GM18519 (cell line): ENCODE data around the gene SLC25A3.
A peak's percentile ranks its signal among the peaks of the same experiment; 100 is the strongest.
"Not testable (repeated sequence)": the region's sequence is repeated elsewhere in the genome, so short reads cannot be mapped to it uniquely, and the experiment has no call there.

Experiments
- ATAC-seq: cut with Tn5 transposase; IDR thresholded peaks from one replicate; pipeline ENCODE4 v1.9.1; 2021; ENCODE audit warnings: mild to moderate bottlenecking, moderate library complexity; ENCODE audit not compliant: unreplicated experiment, low FRiP score

Gene SLC25A3

GRCh38 chr12:98593351-98594049 is at the start of gene SLC25A3:
TSS of gene SLC25A3 (plus strand) at chr12:98593686. CDS start at chr12:98593979, 293 bp downstream.
- ATAC-seq: peak; percentile 99

DNA sequence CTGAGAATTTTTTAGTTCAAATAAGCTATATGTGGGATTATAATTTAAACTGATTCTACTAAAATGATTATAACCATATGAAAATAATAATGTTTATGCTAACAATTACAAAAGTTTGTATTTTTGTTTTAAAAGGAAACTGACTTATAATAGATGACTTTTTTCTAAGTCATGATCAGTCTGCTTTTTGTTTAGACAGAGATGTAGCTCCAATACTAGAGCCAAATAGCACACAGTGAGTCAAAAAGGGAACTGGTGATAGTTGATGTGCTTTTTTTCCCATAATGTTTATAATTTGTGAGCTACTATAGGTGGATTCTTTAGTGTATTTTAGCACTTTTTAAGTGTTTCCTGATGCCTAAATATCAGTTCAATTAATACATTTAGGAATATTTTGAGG is 49.8 kb upstream of the SLC25A3 start:
- ATAC-seq: no peak

GRCh38 chr12:98544751-98545150 is 48.7 kb upstream of the SLC25A3 start:
- no peak for ATAC-seq

DNA sequence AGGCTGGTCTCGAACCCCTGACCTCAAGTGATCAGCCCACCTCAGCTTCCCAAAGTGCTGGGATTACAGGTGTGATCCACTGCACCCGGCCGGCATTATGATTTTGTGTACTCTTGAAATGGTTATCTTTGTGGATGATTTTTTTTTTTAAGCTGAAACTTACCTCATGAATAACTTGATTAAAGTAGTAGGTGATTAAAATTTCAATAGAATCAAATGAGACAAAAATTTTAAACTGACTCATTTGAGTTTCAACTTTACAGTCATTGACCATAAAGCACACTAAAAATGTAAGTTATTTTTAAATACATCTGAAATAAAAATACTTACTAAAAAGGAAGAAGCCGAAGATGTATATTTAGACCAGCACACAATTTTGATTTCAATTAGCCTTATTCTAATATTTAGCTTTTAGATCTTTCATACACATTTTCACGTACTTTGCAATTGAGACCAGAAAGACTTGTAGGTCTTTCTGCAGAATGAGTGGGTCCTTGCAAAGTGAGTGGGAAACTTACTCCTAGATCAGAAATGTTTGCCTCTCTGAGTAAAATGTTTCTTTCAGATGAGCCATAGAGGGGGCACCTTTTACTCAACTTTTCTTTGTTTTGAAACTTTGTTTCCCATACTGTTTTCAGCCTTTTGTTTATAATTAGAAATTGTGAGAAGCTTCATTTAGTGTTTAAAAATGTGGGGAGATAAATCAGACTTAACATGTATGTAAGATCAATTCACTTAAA is 43.9 kb upstream of the SLC25A3 start:
- no peak for ATAC-seq

DNA sequence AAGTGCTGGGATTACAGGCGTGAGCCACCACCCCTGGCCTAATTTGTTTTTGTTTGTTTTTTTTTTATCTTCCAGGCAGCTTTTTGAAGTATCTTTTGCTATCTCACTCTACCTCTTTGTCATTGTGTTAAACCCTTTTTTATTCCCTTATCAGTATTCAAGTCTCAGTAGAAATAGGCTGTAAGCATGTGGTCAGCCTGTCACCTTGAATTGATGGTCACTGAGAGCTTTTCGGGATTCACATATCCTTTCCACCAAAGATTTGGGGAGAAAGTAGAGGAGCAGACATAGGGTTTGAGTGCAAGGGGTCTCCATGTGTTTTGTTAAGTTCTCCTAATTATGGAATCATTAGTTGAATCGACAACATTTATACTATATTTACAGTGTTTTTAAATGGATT is 41.7 kb upstream of the SLC25A3 start:
- ATAC-seq: no peak

GRCh38 chr12:98558097-98558496 is 35.4 kb upstream of the SLC25A3 start:
- not testable (repeated sequence) for ATAC-seq

- no peak for ATAC-seq
Observed at GRCh38 chr12:98559666-98560065, 33.8 kb upstream of the SLC25A3 start.

DNA sequence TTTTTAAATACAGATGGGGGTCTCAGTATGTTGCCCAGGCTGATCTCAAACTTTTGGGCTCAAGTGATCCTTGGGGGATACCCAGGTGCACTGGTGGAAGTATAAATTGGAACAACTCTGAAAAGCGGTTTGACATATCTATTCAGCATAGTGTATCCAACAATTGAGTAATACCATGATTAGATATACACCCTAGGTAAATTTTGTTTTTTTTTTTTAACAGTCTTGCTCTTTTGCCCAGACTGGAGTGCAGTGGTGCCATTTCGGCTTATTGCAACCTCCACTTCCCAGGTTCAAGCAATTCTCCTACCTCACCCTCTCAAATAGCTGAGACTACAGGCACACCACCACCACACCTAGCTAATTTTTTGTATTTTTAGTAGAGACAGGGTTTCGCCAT is 31.6 kb upstream of the SLC25A3 start:
- no peak for ATAC-seq

GRCh38 chr12:98572010-98572409 is 21.5 kb upstream of the SLC25A3 start:
- ATAC-seq: no peak

DNA sequence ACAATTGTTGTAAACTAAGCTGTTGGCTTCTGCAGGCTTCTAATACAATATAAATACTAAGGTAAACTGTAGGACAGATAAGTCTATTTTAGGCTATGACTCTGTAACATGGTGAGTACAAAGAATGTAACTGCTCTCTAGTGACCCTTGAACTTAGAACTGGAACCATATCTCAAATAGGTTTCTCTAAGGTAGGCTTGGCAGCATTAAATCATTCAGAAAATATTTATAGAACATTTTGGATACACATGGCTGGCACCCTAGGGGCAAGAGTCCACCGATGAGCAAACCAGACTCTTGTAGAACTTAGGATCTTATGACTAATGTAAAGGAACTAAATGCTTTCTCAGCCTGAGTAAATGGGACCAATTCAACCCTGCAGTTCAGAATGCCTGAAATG is 19.4 kb upstream of the SLC25A3 start:
- no peak for ATAC-seq

- ATAC-seq: no peak
Observed at GRCh38 chr12:98575013-98575412, 18.5 kb upstream of the SLC25A3 start.

DNA sequence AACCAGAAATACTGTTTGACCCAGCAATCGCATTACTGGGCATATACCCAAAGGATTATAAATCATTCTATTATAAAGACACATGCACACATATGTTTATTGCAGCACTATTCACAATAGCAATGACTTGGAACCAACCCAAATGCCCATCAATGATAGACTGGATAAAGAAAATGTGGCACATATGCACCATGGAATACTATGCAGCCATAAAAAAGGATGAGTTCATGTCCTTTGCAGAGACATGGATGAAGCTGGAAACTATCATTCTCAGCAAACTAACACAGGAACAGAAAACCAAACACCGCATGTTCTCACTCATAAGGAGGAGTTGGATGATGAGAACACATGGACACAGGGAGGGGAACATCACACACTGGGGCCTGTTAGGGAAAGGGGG is 16.7 kb upstream of the SLC25A3 start:
- ATAC-seq: not testable (repeated sequence)

GRCh38 chr12:98578392-98578791 is 15.1 kb upstream of the SLC25A3 start:
- ATAC-seq: no peak

GRCh38 chr12:98578821-98579220 is 14.7 kb upstream of the SLC25A3 start:
- no peak for ATAC-seq

DNA sequence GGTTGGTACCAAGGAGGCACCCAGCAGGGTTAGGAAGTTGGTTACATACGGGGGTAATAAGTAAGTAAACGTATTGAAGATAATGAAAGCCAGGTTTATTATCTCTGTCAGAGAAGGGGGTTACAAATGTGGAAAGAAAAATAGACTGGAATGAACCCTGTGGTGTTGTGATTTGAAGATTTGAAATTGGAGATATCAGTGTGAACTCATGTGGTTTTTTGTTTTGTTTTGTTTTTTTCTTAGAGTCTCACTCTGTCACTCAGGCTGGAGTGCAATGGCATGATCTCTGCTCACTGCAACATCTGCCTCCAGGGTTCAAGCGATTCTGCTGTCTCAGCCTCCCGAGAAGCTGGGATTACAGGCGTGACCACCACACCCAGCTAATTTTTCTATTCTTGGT is 14.1 kb upstream of the SLC25A3 start:
- ATAC-seq: no peak

DNA sequence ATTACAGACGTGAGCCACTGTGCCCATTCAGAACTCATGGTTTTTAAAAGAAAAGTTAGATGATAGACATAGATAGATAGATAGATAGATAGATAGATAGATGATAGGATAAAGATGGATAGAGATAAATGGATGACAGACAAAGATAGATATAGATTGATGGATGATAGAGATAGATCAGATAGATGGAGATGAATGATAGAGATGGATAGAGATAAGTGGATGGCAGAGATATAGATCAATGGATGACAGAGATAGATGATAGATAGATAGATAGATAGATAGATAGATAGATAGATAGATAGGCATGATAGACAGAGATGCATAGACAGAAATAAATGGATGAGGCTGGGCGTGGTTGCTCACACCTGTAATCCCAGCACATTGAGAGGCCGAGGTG is 13.7 kb upstream of the SLC25A3 start:
- ATAC-seq: no peak

GRCh38 chr12:98580695-98581094 is 12.8 kb upstream of the SLC25A3 start:
- ATAC-seq: no peak

DNA sequence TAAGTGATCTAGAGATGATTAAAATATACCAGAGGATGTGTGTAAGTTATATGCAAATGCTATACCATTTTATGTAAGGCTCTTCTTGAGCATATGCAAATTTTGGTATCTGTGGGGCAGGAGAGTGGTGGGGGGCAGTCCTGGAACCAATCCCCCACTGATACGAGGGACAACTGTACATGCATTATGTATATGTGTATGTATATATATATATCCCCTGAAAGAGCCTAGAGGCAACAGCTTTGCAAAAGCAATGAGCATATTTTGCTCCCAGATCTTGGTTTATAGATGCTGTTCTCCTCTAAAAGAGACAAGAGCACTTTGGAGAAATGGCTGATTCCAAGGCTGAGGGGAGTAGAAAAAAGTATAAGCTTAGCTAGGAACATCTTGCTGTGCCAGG is 12.4 kb upstream of the SLC25A3 start:
- ATAC-seq: no peak

DNA sequence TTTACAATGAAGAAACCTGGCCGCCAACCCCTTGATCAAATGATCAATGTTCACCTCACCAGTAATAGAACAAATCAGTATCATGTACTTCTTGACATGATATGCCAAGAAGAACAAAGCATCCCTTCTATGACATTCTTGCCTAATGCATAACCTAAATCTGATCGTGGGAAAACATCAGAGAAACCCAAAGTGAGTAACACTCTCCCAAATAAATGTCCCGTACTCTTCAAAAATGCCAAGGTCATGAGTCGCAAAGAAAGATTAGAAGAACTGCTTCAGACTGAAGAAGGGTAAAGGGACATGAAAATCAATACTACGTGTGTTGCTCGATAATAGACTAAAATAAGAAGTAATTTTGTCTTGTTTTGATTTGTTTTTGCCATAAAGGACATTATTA is 11.4 kb upstream of the SLC25A3 start:
- no peak for ATAC-seq

DNA sequence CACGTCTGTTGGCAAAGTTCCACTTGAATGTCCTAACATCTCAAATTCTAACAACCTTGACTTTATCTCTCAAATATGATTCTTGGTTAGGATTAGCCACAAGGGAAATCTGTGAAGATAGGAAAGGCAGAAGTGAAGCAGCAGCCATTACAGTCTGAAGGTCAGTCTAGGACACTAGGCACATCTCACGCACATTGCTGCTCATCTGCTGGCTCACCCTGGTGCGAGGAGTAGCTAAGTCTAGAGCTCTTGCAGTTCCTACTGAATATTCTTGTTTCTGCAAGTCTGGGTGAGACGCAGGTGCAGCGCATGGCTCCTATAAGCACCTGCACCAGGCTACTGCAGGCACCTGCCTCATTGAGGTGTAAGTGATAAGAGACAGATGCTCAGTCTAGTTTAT is 6.4 kb upstream of the SLC25A3 start:
- ATAC-seq: no peak

GRCh38 chr12:98591209-98591608 is 2.3 kb upstream of the SLC25A3 start:
- no peak for ATAC-seq

GRCh38 chr12:98592825-98593322 is 612 bp upstream of the SLC25A3 start:
- no peak for ATAC-seq
